Upper lobe of left lung (tissue), 4 donors: ENCODE data around the gene DYNLT2.

Experiments used
- EP300 ChIP-seq, 4 donors: sonication (generic); formaldehyde crosslinking; IDR thresholded peaks; one replicate each; pipeline ENCODE4 v1.5.1; 2017; ENCODE audit warnings: antibody characterized with exemption in 4 of 4, control low read depth in 2 of 4
- POLR2A ChIP-seq, 4 donors: fragments of 450-650 bp; IDR thresholded peaks; one replicate each; pipeline ENCODE4 v1.5.1; 2016 to 2017; ENCODE audit warnings: antibody characterized with exemption in 4 of 4, mild to moderate bottlenecking in 2 of 4
- POLR2AphosphoS5 ChIP-seq, 2 donors: sonication (generic); formaldehyde crosslinking; IDR thresholded peaks; one replicate each; pipeline ENCODE4 v1.5.1; 2017; ENCODE audit warnings: antibody characterized with exemption in 2 of 2
- TF ChIP-seq, protein P1 (sequence below), 6 experiments: fragments of 450-650 bp in 4 of 6; fragments of 200-600 bp in 2 of 6; sonication (generic) in 2 of 6; IDR thresholded peaks; one replicate each; pipeline ENCODE4 v1.5.1; 2016 to 2019; ENCODE audit warnings: antibody characterized with exemption in 6 of 6

DNA sequence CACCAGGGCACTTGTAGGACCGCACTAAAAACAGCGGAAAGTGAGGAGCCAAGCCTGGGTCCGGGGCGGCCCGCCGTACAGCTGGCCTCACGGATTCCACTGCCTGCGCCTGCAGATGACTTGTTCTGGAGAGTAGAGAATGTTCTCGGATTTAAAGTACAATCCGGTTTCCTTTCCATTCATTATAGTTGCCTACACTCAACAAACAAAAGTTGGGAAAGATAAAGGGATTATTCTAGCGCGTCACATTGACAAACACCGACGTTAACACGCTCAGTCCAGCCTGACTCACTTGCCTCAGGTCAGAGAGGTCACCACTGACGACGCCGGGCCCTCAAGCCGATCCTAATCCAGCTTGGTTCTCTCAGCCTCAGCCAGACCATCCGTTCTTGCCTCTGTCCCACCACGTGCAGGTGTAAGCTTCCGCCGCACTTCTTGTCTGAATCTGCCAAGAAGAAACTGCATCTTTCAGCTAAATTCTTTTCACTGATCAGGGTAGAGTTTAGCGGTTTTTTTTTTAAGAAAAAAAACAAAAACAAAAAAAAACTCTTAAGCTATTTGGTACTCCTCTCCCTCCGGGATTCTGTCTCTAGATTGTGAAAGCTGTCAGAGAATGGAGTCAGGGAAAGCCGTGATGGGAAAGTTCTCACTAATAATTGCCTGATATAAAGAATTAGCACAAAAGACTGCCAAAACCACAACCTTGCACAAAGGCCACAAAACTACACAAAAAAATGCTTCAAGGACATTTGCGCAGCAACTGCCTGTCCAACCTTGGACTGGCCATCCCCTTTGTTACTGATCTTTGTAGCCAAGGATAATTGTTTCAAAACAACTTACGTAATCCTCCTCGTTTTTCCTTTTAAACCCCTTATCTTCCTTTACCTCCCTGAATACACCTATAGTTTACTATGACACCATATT lies 26.0 kb downstream of the DYNLT2 start:
- peak in 1 of 4 donors; percentile 15 for TF ChIP-seq EP300 (IDR thresholded peaks at IDR 0.05)
- TF ChIP-seq POLR2A (IDR thresholded peaks at IDR 0.05) = peak in 2 of 4 donors; percentile 5 to 33
- peak; percentile 24 to 56 for TF ChIP-seq POLR2AphosphoS5 (IDR thresholded peaks at IDR 0.05)
- TF ChIP-seq, protein P1, sequence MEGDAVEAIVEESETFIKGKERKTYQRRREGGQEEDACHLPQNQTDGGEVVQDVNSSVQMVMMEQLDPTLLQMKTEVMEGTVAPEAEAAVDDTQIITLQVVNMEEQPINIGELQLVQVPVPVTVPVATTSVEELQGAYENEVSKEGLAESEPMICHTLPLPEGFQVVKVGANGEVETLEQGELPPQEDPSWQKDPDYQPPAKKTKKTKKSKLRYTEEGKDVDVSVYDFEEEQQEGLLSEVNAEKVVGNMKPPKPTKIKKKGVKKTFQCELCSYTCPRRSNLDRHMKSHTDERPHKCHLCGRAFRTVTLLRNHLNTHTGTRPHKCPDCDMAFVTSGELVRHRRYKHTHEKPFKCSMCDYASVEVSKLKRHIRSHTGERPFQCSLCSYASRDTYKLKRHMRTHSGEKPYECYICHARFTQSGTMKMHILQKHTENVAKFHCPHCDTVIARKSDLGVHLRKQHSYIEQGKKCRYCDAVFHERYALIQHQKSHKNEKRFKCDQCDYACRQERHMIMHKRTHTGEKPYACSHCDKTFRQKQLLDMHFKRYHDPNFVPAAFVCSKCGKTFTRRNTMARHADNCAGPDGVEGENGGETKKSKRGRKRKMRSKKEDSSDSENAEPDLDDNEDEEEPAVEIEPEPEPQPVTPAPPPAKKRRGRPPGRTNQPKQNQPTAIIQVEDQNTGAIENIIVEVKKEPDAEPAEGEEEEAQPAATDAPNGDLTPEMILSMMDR (IDR thresholded peaks at IDR 0.05) = no peak
